Liver (tissue), 9 donors: ENCODE data around the gene NUP43. TPM values are rescaled to one million over a fixed set of nuclear protein-coding genes. Genes with fewer than 3 reads are reported as not detected.

Experiments used
- DNase-seq: peaks from one replicate; pipeline ENCODE4 v3.0.0-alpha.2; 2017; ENCODE audit warnings: low spot score
- H3K27ac ChIP-seq, 2 donors: one replicate each; pipeline ENCODE4 v1.7.0; 2013; ENCODE audit warnings: inconsistent platforms in 2 of 2, low read length in 2 of 2, control low read depth in 1 of 2, low read depth in 1 of 2, mild to moderate bottlenecking in 1 of 2
- H3K27me3 ChIP-seq, 4 donors: one replicate each; pipeline versions ENCODE4 v1.6.1 to v1.7.0; 2013; ENCODE audit warnings: low read length in 3 of 4, inconsistent platforms in 1 of 4, mild to moderate bottlenecking in 1 of 4, moderate library complexity in 1 of 4; ENCODE audit not compliant: control insufficient read depth in 4 of 4, insufficient read depth in 4 of 4
- H3K36me3 ChIP-seq, 4 donors: one replicate each; pipeline versions ENCODE4 v1.6.1 to v1.7.0; 2013; ENCODE audit warnings: low read length in 3 of 4, mild to moderate bottlenecking in 3 of 4, low read depth in 1 of 4, moderate library complexity in 1 of 4; ENCODE audit not compliant: control insufficient read depth in 4 of 4, insufficient read depth in 3 of 4
- H3K4me1 ChIP-seq, 4 donors: one replicate each; pipeline versions ENCODE4 v1.6.1 to v1.7.0; 2013; ENCODE audit warnings: low read length in 3 of 4, mild to moderate bottlenecking in 3 of 4, moderate library complexity in 1 of 4; ENCODE audit not compliant: control insufficient read depth in 4 of 4, insufficient read depth in 4 of 4
- H3K4me3 ChIP-seq, 3 donors: one replicate each; pipeline versions ENCODE4 v1.6.1 to v1.7.0; 2013; ENCODE audit warnings: low read length in 3 of 3, control low read depth in 1 of 3, low read depth in 1 of 3, mild to moderate bottlenecking in 1 of 3
- H3K9ac ChIP-seq, 2 donors: one replicate each; pipeline ENCODE4 v1.7.0; 2013; ENCODE audit warnings: low read length in 2 of 2, mild to moderate bottlenecking in 2 of 2, moderate library complexity in 2 of 2, control low read depth in 1 of 2, low read depth in 1 of 2
- H3K9me3 ChIP-seq, 4 donors: one replicate each; pipeline versions ENCODE4 v1.6.1 to v1.7.0; 2013; ENCODE audit warnings: low read length in 3 of 4; ENCODE audit not compliant: control insufficient read depth in 4 of 4
- EGR1 ChIP-seq, 2 donors: IDR thresholded peaks; 2 replicates each; pipeline ENCODE4 v1.6.1; 2016 to 2018; ENCODE audit warnings: antibody characterized with exemption in 2 of 2, low read depth in 2 of 2
- FOXA1 ChIP-seq: IDR thresholded peaks from 2 replicates; pipeline ENCODE4 v1.6.1; 2016; ENCODE audit warnings: antibody characterized with exemption
- FOXA2 ChIP-seq: IDR thresholded peaks from 2 replicates; pipeline ENCODE4 v1.6.1; 2016; ENCODE audit warnings: antibody characterized with exemption
- GABPA ChIP-seq, 2 donors: IDR thresholded peaks in 1 of 2; conservative IDR thresholded peaks in 1 of 2; 2 replicates each; pipeline ENCODE4 v1.6.1; 2016; ENCODE audit warnings: antibody characterized with exemption in 2 of 2, mild to moderate bottlenecking in 1 of 2, moderate library complexity in 1 of 2
- HNF4A ChIP-seq, 2 donors: conservative IDR thresholded peaks; 2 replicates each; pipeline ENCODE4 v1.6.1; 2016; ENCODE audit warnings: antibody characterized with exemption in 2 of 2, mild to moderate bottlenecking in 2 of 2
- HNF4G ChIP-seq: IDR thresholded peaks from 2 replicates; pipeline ENCODE4 v1.6.1; 2016; ENCODE audit warnings: antibody characterized with exemption
- JUND ChIP-seq, 2 donors: IDR thresholded peaks; 2 replicates each; pipeline ENCODE4 v1.6.1; 2016; ENCODE audit warnings: antibody characterized with exemption in 2 of 2
- NR2F2 ChIP-seq: IDR thresholded peaks from 2 replicates; pipeline ENCODE4 v1.6.1; 2016; ENCODE audit warnings: antibody characterized with exemption
- RAD21 ChIP-seq, 2 donors: IDR thresholded peaks; 2 replicates each; pipeline ENCODE4 v1.6.1; 2016; ENCODE audit warnings: antibody characterized with exemption in 2 of 2, mild to moderate bottlenecking in 2 of 2
- RXRA ChIP-seq, 2 donors: IDR thresholded peaks; 2 replicates each; pipeline ENCODE4 v1.6.1; 2017 to 2018; ENCODE audit warnings: antibody characterized with exemption in 2 of 2, mild to moderate bottlenecking in 1 of 2
- SP1 ChIP-seq: IDR thresholded peaks from 2 replicates; pipeline ENCODE4 v1.6.1; 2018; ENCODE audit warnings: antibody characterized with exemption, mild to moderate bottlenecking
- TAF1 ChIP-seq: conservative IDR thresholded peaks from 2 replicates; pipeline ENCODE4 v1.6.1; 2016; ENCODE audit warnings: antibody characterized with exemption, mild to moderate bottlenecking
- YY1 ChIP-seq: IDR thresholded peaks from 2 replicates; pipeline ENCODE4 v1.6.1; 2016; ENCODE audit warnings: antibody characterized with exemption, mild to moderate bottlenecking
- WGBS: extraction: QIAGEN DNeasy Blood & Tissue Kit; methylation state at CpG from one replicate; pipeline ENCODE4 v1.1.7; 2013; 5-methylcytosine and 5-hydroxymethylcytosine counted together
- polyA plus RNA-seq, 2 donors: library from polyadenylated mRNA; stranded (reverse) in 1 of 2; unstranded in 1 of 2; fragments of 200-250 nt in 1 of 2; fragments of >200 nt in 1 of 2; fragmentation: Nextera tagmentation in 1 of 2; extraction: Ambion mirVana in 1 of 2; gene quantifications; one replicate each; pipeline versions ENCODE4 v1.2.1 to v1.2.3, GENCODE V29; 2013 to 2015
- total RNA-seq, 2 donors: library from RNA; depleted of rRNA; stranded (reverse); fragments of >200 nt; gene quantifications; one replicate each; pipeline ENCODE4 v1.2.3, GENCODE V29; 2014
- TF ChIP-seq, protein P1 (sequence below): IDR thresholded peaks from 2 replicates; pipeline ENCODE4 v1.6.1; 2016; ENCODE audit warnings: antibody characterized with exemption
- TF ChIP-seq, protein P2 (sequence below): IDR thresholded peaks from 2 replicates; pipeline ENCODE4 v1.6.1; 2016; ENCODE audit warnings: antibody characterized with exemption, mild to moderate bottlenecking
- TF ChIP-seq, protein P3 (sequence below): fragments of 150-350 bp; IDR thresholded peaks from 2 replicates; pipeline ENCODE4 v1.5.1; 2017; ENCODE audit warnings: improper control_type of control experiment, low read depth, low read length; ENCODE audit not compliant: missing input control
- TF ChIP-seq, protein P4 (sequence below): IDR thresholded peaks from 2 replicates; pipeline ENCODE4 v1.6.1; 2016; ENCODE audit warnings: antibody characterized with exemption
- TF ChIP-seq, protein P5 (sequence below): IDR thresholded peaks from 2 replicates; pipeline ENCODE4 v1.6.1; 2016; ENCODE audit warnings: antibody characterized with exemption
- donor health status: healthy.
- donor health status: healthy.
- donor health status: healthy.
- donor health status: healthy.
- donor health status: healthy.

The NUP43 gene
- total and polyA plus RNA-seq, 4 donors: 3.2 to 18.5 (median 10.4) TPM

DNA sequence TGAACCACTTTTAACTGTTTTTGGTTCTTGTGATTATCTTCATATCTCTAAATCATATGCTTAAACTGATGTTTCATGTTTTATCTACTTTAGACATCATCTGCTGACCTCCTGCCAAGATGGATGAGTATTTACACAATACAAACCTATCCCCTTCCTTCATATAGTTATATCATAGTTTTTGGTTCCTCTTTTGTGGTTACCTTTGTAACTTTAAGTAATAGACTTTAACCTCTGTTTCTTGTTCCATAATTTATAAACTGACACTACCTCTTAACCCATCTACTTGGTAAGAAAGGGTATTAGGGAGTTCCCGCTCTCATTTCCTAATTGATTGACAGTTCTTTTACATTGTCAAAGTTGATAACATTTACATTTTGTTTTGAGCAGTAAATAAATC lies 15.1 kb upstream of the NUP43 start:
- Histone ChIP-seq H3K27ac (no peak overlapping the region), H3K27me3 (no peaks in the 10 kb centered on the region), H3K9me3 (peaks cover 0 to 3% (median 2%) of the 10 kb centered on the region in 4 donors), H3K36me3 (peaks cover 0 to 4% (median under 1%) of the 10 kb centered on the region in 4 donors), H3K4me1 (no peaks in the 10 kb centered on the region), H3K4me3 (no peak overlapping the region), H3K9ac (no peak overlapping the region)
- no peak for TF ChIP-seq HNF4A (conservative IDR thresholded peaks at IDR 0.05)
- no peak for TF ChIP-seq FOXA1
- TF ChIP-seq, protein P1, sequence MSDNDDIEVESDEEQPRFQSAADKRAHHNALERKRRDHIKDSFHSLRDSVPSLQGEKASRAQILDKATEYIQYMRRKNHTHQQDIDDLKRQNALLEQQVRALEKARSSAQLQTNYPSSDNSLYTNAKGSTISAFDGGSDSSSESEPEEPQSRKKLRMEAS: no peak
- TF ChIP-seq, protein P2, sequence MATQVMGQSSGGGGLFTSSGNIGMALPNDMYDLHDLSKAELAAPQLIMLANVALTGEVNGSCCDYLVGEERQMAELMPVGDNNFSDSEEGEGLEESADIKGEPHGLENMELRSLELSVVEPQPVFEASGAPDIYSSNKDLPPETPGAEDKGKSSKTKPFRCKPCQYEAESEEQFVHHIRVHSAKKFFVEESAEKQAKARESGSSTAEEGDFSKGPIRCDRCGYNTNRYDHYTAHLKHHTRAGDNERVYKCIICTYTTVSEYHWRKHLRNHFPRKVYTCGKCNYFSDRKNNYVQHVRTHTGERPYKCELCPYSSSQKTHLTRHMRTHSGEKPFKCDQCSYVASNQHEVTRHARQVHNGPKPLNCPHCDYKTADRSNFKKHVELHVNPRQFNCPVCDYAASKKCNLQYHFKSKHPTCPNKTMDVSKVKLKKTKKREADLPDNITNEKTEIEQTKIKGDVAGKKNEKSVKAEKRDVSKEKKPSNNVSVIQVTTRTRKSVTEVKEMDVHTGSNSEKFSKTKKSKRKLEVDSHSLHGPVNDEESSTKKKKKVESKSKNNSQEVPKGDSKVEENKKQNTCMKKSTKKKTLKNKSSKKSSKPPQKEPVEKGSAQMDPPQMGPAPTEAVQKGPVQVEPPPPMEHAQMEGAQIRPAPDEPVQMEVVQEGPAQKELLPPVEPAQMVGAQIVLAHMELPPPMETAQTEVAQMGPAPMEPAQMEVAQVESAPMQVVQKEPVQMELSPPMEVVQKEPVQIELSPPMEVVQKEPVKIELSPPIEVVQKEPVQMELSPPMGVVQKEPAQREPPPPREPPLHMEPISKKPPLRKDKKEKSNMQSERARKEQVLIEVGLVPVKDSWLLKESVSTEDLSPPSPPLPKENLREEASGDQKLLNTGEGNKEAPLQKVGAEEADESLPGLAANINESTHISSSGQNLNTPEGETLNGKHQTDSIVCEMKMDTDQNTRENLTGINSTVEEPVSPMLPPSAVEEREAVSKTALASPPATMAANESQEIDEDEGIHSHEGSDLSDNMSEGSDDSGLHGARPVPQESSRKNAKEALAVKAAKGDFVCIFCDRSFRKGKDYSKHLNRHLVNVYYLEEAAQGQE: no peak
- TF ChIP-seq TAF1: no peak
- no peak for TF ChIP-seq SP1
- DNase-seq: no peak
- WGBS: 88% methylated on average over 1 of the region's 1 CpG

DNA sequence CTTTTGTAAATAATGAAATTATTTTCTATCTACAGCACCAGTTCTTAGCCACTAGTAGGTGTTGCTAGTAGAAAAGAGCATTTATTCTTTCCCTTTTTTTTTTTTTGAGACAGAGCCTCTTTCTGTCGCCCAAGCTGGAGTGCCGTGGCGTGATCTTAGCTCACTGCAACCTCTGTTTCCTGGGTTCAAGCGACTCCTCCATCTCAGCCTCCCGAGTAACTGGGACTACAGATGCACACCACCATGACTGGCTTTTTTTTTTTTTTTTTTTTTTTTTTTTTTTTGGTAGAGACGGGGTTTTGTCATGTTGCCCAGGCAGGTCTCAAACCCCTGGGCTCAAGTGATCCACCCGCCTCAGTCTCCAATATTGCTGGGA lies 9.9 kb upstream of the NUP43 start:
- H3K4me1 ChIP-seq: peaks cover 3 to 15% (median 7%) of the 10 kb centered on the region in 4 donors

More for the DNA sequence above, 9.9 kb upstream of the NUP43 start:
- Histone ChIP-seq H3K9ac (no peak overlapping the region), H3K36me3 (peaks cover 0 to 4% (median 0%) of the 10 kb centered on the region in 4 donors), H3K27ac (no peak overlapping the region), H3K4me3 (no peak overlapping the region), H3K27me3 (no peaks in the 10 kb centered on the region), H3K9me3 (no peaks in the 10 kb centered on the region)
- 97% methylated on average over 7 of the region's 7 CpGs for WGBS
- no peak for DNase-seq
- TF ChIP-seq EGR1 (IDR thresholded peaks at IDR 0.05; ENCODE audit: low read depth in 2 of 2) (no peak), HNF4G (no peak), TAF1 (no peak), SP1 (no peak), GABPA (IDR thresholded peaks at IDR 0.05 in 1 of 2, conservative IDR thresholded peaks at IDR 0.05 in 1 of 2) (no peak), JUND (IDR thresholded peaks at IDR 0.05) (no peak), NR2F2 (no peak), HNF4A (conservative IDR thresholded peaks at IDR 0.05) (no peak), FOXA2 (no peak), FOXA1 (no peak), RXRA (IDR thresholded peaks at IDR 0.05) (no peak), RAD21 (IDR thresholded peaks at IDR 0.05) (no peak), YY1 (no peak)
- TF ChIP-seq, protein P2: no peak
- TF ChIP-seq, protein P3, sequence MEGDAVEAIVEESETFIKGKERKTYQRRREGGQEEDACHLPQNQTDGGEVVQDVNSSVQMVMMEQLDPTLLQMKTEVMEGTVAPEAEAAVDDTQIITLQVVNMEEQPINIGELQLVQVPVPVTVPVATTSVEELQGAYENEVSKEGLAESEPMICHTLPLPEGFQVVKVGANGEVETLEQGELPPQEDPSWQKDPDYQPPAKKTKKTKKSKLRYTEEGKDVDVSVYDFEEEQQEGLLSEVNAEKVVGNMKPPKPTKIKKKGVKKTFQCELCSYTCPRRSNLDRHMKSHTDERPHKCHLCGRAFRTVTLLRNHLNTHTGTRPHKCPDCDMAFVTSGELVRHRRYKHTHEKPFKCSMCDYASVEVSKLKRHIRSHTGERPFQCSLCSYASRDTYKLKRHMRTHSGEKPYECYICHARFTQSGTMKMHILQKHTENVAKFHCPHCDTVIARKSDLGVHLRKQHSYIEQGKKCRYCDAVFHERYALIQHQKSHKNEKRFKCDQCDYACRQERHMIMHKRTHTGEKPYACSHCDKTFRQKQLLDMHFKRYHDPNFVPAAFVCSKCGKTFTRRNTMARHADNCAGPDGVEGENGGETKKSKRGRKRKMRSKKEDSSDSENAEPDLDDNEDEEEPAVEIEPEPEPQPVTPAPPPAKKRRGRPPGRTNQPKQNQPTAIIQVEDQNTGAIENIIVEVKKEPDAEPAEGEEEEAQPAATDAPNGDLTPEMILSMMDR: no peak
- TF ChIP-seq, protein P4, sequence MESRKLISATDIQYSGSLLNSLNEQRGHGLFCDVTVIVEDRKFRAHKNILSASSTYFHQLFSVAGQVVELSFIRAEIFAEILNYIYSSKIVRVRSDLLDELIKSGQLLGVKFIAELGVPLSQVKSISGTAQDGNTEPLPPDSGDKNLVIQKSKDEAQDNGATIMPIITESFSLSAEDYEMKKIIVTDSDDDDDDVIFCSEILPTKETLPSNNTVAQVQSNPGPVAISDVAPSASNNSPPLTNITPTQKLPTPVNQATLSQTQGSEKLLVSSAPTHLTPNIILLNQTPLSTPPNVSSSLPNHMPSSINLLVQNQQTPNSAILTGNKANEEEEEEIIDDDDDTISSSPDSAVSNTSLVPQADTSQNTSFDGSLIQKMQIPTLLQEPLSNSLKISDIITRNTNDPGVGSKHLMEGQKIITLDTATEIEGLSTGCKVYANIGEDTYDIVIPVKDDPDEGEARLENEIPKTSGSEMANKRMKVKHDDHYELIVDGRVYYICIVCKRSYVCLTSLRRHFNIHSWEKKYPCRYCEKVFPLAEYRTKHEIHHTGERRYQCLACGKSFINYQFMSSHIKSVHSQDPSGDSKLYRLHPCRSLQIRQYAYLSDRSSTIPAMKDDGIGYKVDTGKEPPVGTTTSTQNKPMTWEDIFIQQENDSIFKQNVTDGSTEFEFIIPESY: no peak
- TF ChIP-seq, protein P1: no peak
- TF ChIP-seq, protein P5, sequence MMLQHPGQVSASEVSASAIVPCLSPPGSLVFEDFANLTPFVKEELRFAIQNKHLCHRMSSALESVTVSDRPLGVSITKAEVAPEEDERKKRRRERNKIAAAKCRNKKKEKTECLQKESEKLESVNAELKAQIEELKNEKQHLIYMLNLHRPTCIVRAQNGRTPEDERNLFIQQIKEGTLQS: no peak
